ENCODE results near the gene COPS7A. TPM values are rescaled to one million over a fixed set of nuclear protein-coding genes. Genes with fewer than 3 reads are reported as not detected.

Gene COPS7A
- polyA plus RNA-seq, 3 donors = 70.1 to 77.1 (median 72.3) TPM

- peaks cover 11 to 16% of the 10 kb centered on the region in 2 donors for H3K27me3 ChIP-seq (ENCODE audit: control insufficient read depth in 2 of 2, insufficient read depth in 2 of 2, low read length in 2 of 2)
- peaks cover 20% of the 10 kb centered on the region for H3K79me2 ChIP-seq (ENCODE audit: insufficient read depth, low read length)
- no peak overlapping the region for H3K27ac ChIP-seq (ENCODE audit: low read depth in 1 of 2, low read length in 2 of 2)
- H2AFZ ChIP-seq (ENCODE audit: insufficient read depth, low read depth, low read length, poor library complexity, severe bottlenecking) = no peak overlapping the region
- H3K9ac ChIP-seq (ENCODE audit: insufficient read depth, low read length, poor library complexity, severe bottlenecking) = no peak overlapping the region
- peaks cover 28 to 39% (median 29%) of the 10 kb centered on the region in 3 donors for H3K27me3 Mint-ChIP-seq (ENCODE audit: low read depth in 3 of 3)
- no peak overlapping the region for H3K4me2 ChIP-seq (replicated peaks; ENCODE audit: extremely low read depth, low read length, poor library complexity, severe bottlenecking)
- WGBS (ENCODE audit: insufficient coverage) = 94% methylated on average over 3 of the region's 4 CpGs
- H3K36me3 Mint-ChIP-seq = peaks cover 0 to 5% of the 10 kb centered on the region in 2 donors
- no peak overlapping the region for H3K27ac Mint-ChIP-seq
- H3K36me3 ChIP-seq (replicated peaks in 1 of 2; ENCODE audit: control insufficient read depth in 1 of 2, insufficient read depth in 2 of 2, low read length in 2 of 2) = no peaks in the 10 kb centered on the region
- no peak for DNase-seq
- H3K4me3 Mint-ChIP-seq = no peak overlapping the region
- H3K9me3 Mint-ChIP-seq = no peaks in the 10 kb centered on the region
- H3K4me3 ChIP-seq (replicated peaks in 1 of 3; ENCODE audit: low read depth in 2 of 3, low read length in 3 of 3) = no peak overlapping the region
- H3K4me1 ChIP-seq (ENCODE audit: control insufficient read depth in 1 of 2, insufficient read depth in 2 of 2, low read length in 2 of 2) = peaks cover 18 to 25% of the 10 kb centered on the region in 2 donors
- H4K20me1 ChIP-seq (ENCODE audit: insufficient read depth, low read length) = no peaks in the 10 kb centered on the region
- intact Hi-C loops (cut with micrococcal nuclease) = loop anchor here in 1 of 2 donors (10.0 kb wide), 1 partner anchor 49 kb away; the partner anchor contains the start of gene ACRBP
- peaks cover 38% of the 10 kb centered on the region for H3K4me1 Mint-ChIP-seq
- H3K9me3 ChIP-seq (replicated peaks in 1 of 2; ENCODE audit: control insufficient read depth in 1 of 2, insufficient read depth in 1 of 2, low read length in 2 of 2) = peaks cover 0 to 5% of the 10 kb centered on the region in 2 donors
- TF ChIP-seq, protein P1, sequence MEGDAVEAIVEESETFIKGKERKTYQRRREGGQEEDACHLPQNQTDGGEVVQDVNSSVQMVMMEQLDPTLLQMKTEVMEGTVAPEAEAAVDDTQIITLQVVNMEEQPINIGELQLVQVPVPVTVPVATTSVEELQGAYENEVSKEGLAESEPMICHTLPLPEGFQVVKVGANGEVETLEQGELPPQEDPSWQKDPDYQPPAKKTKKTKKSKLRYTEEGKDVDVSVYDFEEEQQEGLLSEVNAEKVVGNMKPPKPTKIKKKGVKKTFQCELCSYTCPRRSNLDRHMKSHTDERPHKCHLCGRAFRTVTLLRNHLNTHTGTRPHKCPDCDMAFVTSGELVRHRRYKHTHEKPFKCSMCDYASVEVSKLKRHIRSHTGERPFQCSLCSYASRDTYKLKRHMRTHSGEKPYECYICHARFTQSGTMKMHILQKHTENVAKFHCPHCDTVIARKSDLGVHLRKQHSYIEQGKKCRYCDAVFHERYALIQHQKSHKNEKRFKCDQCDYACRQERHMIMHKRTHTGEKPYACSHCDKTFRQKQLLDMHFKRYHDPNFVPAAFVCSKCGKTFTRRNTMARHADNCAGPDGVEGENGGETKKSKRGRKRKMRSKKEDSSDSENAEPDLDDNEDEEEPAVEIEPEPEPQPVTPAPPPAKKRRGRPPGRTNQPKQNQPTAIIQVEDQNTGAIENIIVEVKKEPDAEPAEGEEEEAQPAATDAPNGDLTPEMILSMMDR (IDR thresholded peaks at IDR 0.05) = no peak
Observed at GRCh38 chr12:6693832-6694355, 30.0 kb upstream of the COPS7A start.

- DNase-seq = no peak
- Histone ChIP-seq H4K20me1 (ENCODE audit: insufficient read depth, low read length) (no peaks in the 10 kb centered on the region), H2AFZ (ENCODE audit: insufficient read depth, low read depth, low read length, poor library complexity, severe bottlenecking) (no peak overlapping the region), H3K4me2 (replicated peaks; ENCODE audit: extremely low read depth, low read length, poor library complexity, severe bottlenecking) (no peak overlapping the region), H3K9me3 (replicated peaks in 1 of 2; ENCODE audit: control insufficient read depth in 1 of 2, insufficient read depth in 1 of 2, low read length in 2 of 2) (peaks cover 0 to 10% of the 10 kb centered on the region in 2 donors), H3K27ac (ENCODE audit: low read depth in 1 of 2, low read length in 2 of 2) (no peak overlapping the region), H3K4me3 (replicated peaks in 1 of 3; ENCODE audit: low read depth in 2 of 3, low read length in 3 of 3) (no peak overlapping the region), H3K4me1 (ENCODE audit: control insufficient read depth in 1 of 2, insufficient read depth in 2 of 2, low read length in 2 of 2) (peaks cover 18 to 24% of the 10 kb centered on the region in 2 donors), H3K27me3 (ENCODE audit: control insufficient read depth in 2 of 2, insufficient read depth in 2 of 2, low read length in 2 of 2) (peaks cover 18 to 24% of the 10 kb centered on the region in 2 donors), H3K79me2 (ENCODE audit: insufficient read depth, low read length) (peaks cover 14% of the 10 kb centered on the region), H3K9ac (ENCODE audit: insufficient read depth, low read length, poor library complexity, severe bottlenecking) (no peak overlapping the region), H3K36me3 (replicated peaks in 1 of 2; ENCODE audit: control insufficient read depth in 1 of 2, insufficient read depth in 2 of 2, low read length in 2 of 2) (no peaks in the 10 kb centered on the region)
- H3K36me3 Mint-ChIP-seq = peaks cover 0 to 5% of the 10 kb centered on the region in 2 donors
- H3K27ac Mint-ChIP-seq = peak overlapping the region in 1 of 7 donors; percentile 55
- intact Hi-C loops (cut with micrococcal nuclease) = loop anchor here (5.0 to 10.0 kb wide), 2 partner anchors 50 to 77 kb away; partner anchors contain the start of gene ACRBP (in 1 of the 2)
- H3K27me3 Mint-ChIP-seq (ENCODE audit: low read depth in 3 of 3) = peaks cover 36 to 47% (median 37%) of the 10 kb centered on the region in 3 donors
- no peak overlapping the region for H3K4me3 Mint-ChIP-seq
- 88% methylated on average over 7 of the region's 9 CpGs for WGBS (ENCODE audit: insufficient coverage)
- H3K4me1 Mint-ChIP-seq = peaks cover 43% of the 10 kb centered on the region
- peaks cover 0 to 5% (median 2%) of the 10 kb centered on the region in 7 donors for H3K9me3 Mint-ChIP-seq
- TF ChIP-seq, protein P1 (IDR thresholded peaks at IDR 0.05) = no peak
Observed at GRCh38 chr12:6694701-6695100, 29.1 kb upstream of the COPS7A start.

Measured in CD14-positive monocyte (primary cell).